Prostate gland (tissue), 1 donor: Measurements from ENCODE around the gene SULT4A1.

Experiments used
- POLR2A ChIP-seq: fragments of 450-650 bp; IDR thresholded peaks from one replicate; pipeline ENCODE4 v1.6.1; 2016; ENCODE audit warnings: antibody characterized with exemption, mild to moderate bottlenecking
- POLR2AphosphoS5 ChIP-seq: sonication (generic); formaldehyde crosslinking; IDR thresholded peaks from one replicate; pipeline ENCODE4 v1.6.1; 2017; ENCODE audit warnings: antibody characterized with exemption

DNA sequence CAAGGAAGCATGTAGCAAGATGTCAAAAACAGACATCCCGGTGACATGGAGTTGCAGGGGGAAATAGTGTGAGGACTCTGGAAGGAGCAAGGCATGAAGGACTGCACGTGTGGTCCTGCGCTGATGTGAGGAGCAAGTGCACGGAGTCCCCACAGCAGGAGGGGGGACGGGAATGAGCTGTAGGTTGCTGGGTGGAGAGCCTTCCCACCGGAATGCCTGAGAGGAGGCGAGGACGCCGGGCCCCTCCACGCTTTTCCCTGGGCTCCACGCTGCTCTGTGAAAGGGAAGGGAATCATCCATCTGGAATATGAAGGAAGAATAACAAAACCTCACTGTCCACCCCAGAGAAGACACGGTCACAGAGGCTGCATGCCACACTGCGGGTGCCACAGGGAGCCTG is 26.6 kb downstream of the SULT4A1 start:
- no peak for TF ChIP-seq POLR2AphosphoS5
- no peak for TF ChIP-seq POLR2A
